Thyroid gland (tissue), 4 donors: ENCODE results near the gene PRND.

Experiments
- CTCF ChIP-seq, 6 experiments: fragments of 200-600 bp in 3 of 6; fragments of 450-650 bp in 3 of 6; sonication (generic) in 3 of 6; IDR thresholded peaks; one replicate each; pipeline ENCODE4 v1.5.1; 2016 to 2019; ENCODE audit warnings: antibody characterized with exemption in 6 of 6, mild to moderate bottlenecking in 2 of 6, inconsistent platforms in 1 of 6, moderate library complexity in 1 of 6
- POLR2A ChIP-seq, 2 donors: fragments of 450-650 bp; IDR thresholded peaks; one replicate each; pipeline ENCODE4 v1.6.1; 2017; ENCODE audit warnings: antibody characterized with exemption in 2 of 2, mild to moderate bottlenecking in 2 of 2, moderate library complexity in 1 of 2

GRCh38 chr20:4764805-4765204, 43.1 kb downstream of the PRND start:
- TF ChIP-seq POLR2A (IDR thresholded peaks at IDR 0.05) = no peak
- TF ChIP-seq CTCF (IDR thresholded peaks at IDR 0.05) = no peak
